NB4 (cell line): ENCODE data around the gene LRRC17.
"Not testable (repeated sequence)": the region's sequence is repeated elsewhere in the genome, so short reads cannot be mapped to it uniquely, and the experiment has no call there.

Experiments
- DNase-seq: peaks from one replicate; pipeline ENCODE4 v3.0.0; 2010; ENCODE audit warnings: low read depth
- H3K4me3 ChIP-seq: one replicate; pipeline ENCODE4 v1.5.1; 2011; ENCODE audit warnings: mild to moderate bottlenecking, low read depth, low read length, moderate library complexity
- CTCF ChIP-seq: IDR thresholded peaks from one replicate; pipeline ENCODE4 v1.5.1; 2012; ENCODE audit warnings: low read depth, low read length
- MAX ChIP-seq: IDR thresholded peaks from 2 replicates; pipeline ENCODE4 v1.6.1; 2011; ENCODE audit warnings: low read depth, low read length
- MYC ChIP-seq: IDR thresholded peaks from 2 replicates; pipeline ENCODE4 v1.6.1; 2011; ENCODE audit warnings: low read depth, low read length
- POLR2A ChIP-seq: IDR thresholded peaks from 2 replicates; pipeline ENCODE4 v1.6.1; 2011; ENCODE audit warnings: mild to moderate bottlenecking; ENCODE audit not compliant: insufficient read length; ENCODE audit errors: extremely low read depth

LRRC17 gene

GRCh38 chr7:102975854-102976253, 63.1 kb downstream of the LRRC17 start:
- no peak for DNase-seq
- no peak overlapping the region for H3K4me3 ChIP-seq
- no peak for TF ChIP-seq CTCF
- no peak for TF ChIP-seq MAX
- no peak for TF ChIP-seq POLR2A
- TF ChIP-seq MYC = no peak

GRCh38 chr7:102976493-102976892, 63.7 kb downstream of the LRRC17 start:
- H3K4me3 ChIP-seq = no peak overlapping the region
- TF ChIP-seq MYC = no peak
- no peak for TF ChIP-seq CTCF
- no peak for TF ChIP-seq POLR2A
- no peak for TF ChIP-seq MAX
- DNase-seq = no peak

- DNase-seq, H3K4me3 ChIP-seq: not testable (repeated sequence)
These were observed 64.8 kb downstream of the LRRC17 start for GRCh38 chr7:102977586-102977985.

GRCh38 chr7:102978284-102978683, 65.5 kb downstream of the LRRC17 start:
- peak; percentile 78 for DNase-seq
- TF ChIP-seq MAX = no peak
- TF ChIP-seq CTCF = no peak
- no peak for TF ChIP-seq POLR2A
- no peak for TF ChIP-seq MYC
- H3K4me3 ChIP-seq = no peak overlapping the region

GRCh38 chr7:102979670-102980069, 66.9 kb downstream of the LRRC17 start:
- DNase-seq = no peak
- TF ChIP-seq CTCF (no peak), POLR2A (no peak), MAX (no peak)
- H3K4me3 ChIP-seq = no peak overlapping the region

- TF ChIP-seq CTCF (no peak), POLR2A (no peak), MAX (no peak), MYC (no peak)
- no peak for DNase-seq
- H3K4me3 ChIP-seq = no peak overlapping the region
These were observed 68.7 kb downstream of the LRRC17 start for GRCh38 chr7:102981451-102981850.
